Liver (tissue), 9 donors: ENCODE measurements around the gene LPAR2. TPM values are rescaled to one million over a fixed set of nuclear protein-coding genes. Genes with fewer than 3 reads are reported as not detected.

Experiments
- DNase-seq: peaks from one replicate; pipeline ENCODE4 v3.0.0-alpha.2; 2017; ENCODE audit warnings: low spot score
- H3K27ac ChIP-seq, 2 donors: one replicate each; pipeline ENCODE4 v1.7.0; 2013; ENCODE audit warnings: inconsistent platforms in 2 of 2, low read length in 2 of 2, control low read depth in 1 of 2, low read depth in 1 of 2, mild to moderate bottlenecking in 1 of 2
- H3K27me3 ChIP-seq, 4 donors: one replicate each; pipeline versions ENCODE4 v1.6.1 to v1.7.0; 2013; ENCODE audit warnings: low read length in 3 of 4, inconsistent platforms in 1 of 4, mild to moderate bottlenecking in 1 of 4, moderate library complexity in 1 of 4; ENCODE audit not compliant: control insufficient read depth in 4 of 4, insufficient read depth in 4 of 4
- H3K36me3 ChIP-seq, 4 donors: one replicate each; pipeline versions ENCODE4 v1.6.1 to v1.7.0; 2013; ENCODE audit warnings: low read length in 3 of 4, mild to moderate bottlenecking in 3 of 4, low read depth in 1 of 4, moderate library complexity in 1 of 4; ENCODE audit not compliant: control insufficient read depth in 4 of 4, insufficient read depth in 3 of 4
- H3K4me1 ChIP-seq, 4 donors: one replicate each; pipeline versions ENCODE4 v1.6.1 to v1.7.0; 2013; ENCODE audit warnings: low read length in 3 of 4, mild to moderate bottlenecking in 3 of 4, moderate library complexity in 1 of 4; ENCODE audit not compliant: control insufficient read depth in 4 of 4, insufficient read depth in 4 of 4
- H3K4me3 ChIP-seq, 3 donors: one replicate each; pipeline versions ENCODE4 v1.6.1 to v1.7.0; 2013; ENCODE audit warnings: low read length in 3 of 3, control low read depth in 1 of 3, low read depth in 1 of 3, mild to moderate bottlenecking in 1 of 3
- H3K9ac ChIP-seq, 2 donors: one replicate each; pipeline ENCODE4 v1.7.0; 2013; ENCODE audit warnings: low read length in 2 of 2, mild to moderate bottlenecking in 2 of 2, moderate library complexity in 2 of 2, control low read depth in 1 of 2, low read depth in 1 of 2
- H3K9me3 ChIP-seq, 4 donors: one replicate each; pipeline versions ENCODE4 v1.6.1 to v1.7.0; 2013; ENCODE audit warnings: low read length in 3 of 4; ENCODE audit not compliant: control insufficient read depth in 4 of 4
- ATF3 ChIP-seq: IDR thresholded peaks from 2 replicates; pipeline ENCODE4 v1.6.1; 2016; ENCODE audit warnings: antibody characterized with exemption
- EGR1 ChIP-seq, 2 donors: IDR thresholded peaks; 2 replicates each; pipeline ENCODE4 v1.6.1; 2016 to 2018; ENCODE audit warnings: antibody characterized with exemption in 2 of 2, low read depth in 2 of 2
- FOXA2 ChIP-seq: IDR thresholded peaks from 2 replicates; pipeline ENCODE4 v1.6.1; 2016; ENCODE audit warnings: antibody characterized with exemption
- GABPA ChIP-seq, 2 donors: IDR thresholded peaks in 1 of 2; conservative IDR thresholded peaks in 1 of 2; 2 replicates each; pipeline ENCODE4 v1.6.1; 2016; ENCODE audit warnings: antibody characterized with exemption in 2 of 2, mild to moderate bottlenecking in 1 of 2, moderate library complexity in 1 of 2
- HNF4A ChIP-seq, 2 donors: conservative IDR thresholded peaks; 2 replicates each; pipeline ENCODE4 v1.6.1; 2016; ENCODE audit warnings: antibody characterized with exemption in 2 of 2, mild to moderate bottlenecking in 2 of 2
- HNF4G ChIP-seq: IDR thresholded peaks from 2 replicates; pipeline ENCODE4 v1.6.1; 2016; ENCODE audit warnings: antibody characterized with exemption
- MAX ChIP-seq: IDR thresholded peaks from 2 replicates; pipeline ENCODE4 v1.6.1; 2016; ENCODE audit warnings: antibody characterized with exemption
- NR2F2 ChIP-seq: IDR thresholded peaks from 2 replicates; pipeline ENCODE4 v1.6.1; 2016; ENCODE audit warnings: antibody characterized with exemption
- REST ChIP-seq: IDR thresholded peaks from 2 replicates; pipeline ENCODE4 v1.6.1; 2016; ENCODE audit warnings: antibody characterized with exemption, mild to moderate bottlenecking
- RXRA ChIP-seq, 2 donors: IDR thresholded peaks; 2 replicates each; pipeline ENCODE4 v1.6.1; 2017 to 2018; ENCODE audit warnings: antibody characterized with exemption in 2 of 2, mild to moderate bottlenecking in 1 of 2
- SP1 ChIP-seq: IDR thresholded peaks from 2 replicates; pipeline ENCODE4 v1.6.1; 2018; ENCODE audit warnings: antibody characterized with exemption, mild to moderate bottlenecking
- TAF1 ChIP-seq: conservative IDR thresholded peaks from 2 replicates; pipeline ENCODE4 v1.6.1; 2016; ENCODE audit warnings: antibody characterized with exemption, mild to moderate bottlenecking
- YY1 ChIP-seq: IDR thresholded peaks from 2 replicates; pipeline ENCODE4 v1.6.1; 2016; ENCODE audit warnings: antibody characterized with exemption, mild to moderate bottlenecking
- ZBTB33 ChIP-seq: IDR thresholded peaks from 2 replicates; pipeline ENCODE4 v1.6.1; 2016; ENCODE audit warnings: antibody characterized with exemption
- WGBS: extraction: QIAGEN DNeasy Blood & Tissue Kit; methylation state at CpG from one replicate; pipeline ENCODE4 v1.1.7; 2013; 5-methylcytosine and 5-hydroxymethylcytosine counted together
- polyA plus RNA-seq, 2 donors: library from polyadenylated mRNA; stranded (reverse) in 1 of 2; unstranded in 1 of 2; fragments of 200-250 nt in 1 of 2; fragments of >200 nt in 1 of 2; fragmentation: Nextera tagmentation in 1 of 2; extraction: Ambion mirVana in 1 of 2; gene quantifications; one replicate each; pipeline versions ENCODE4 v1.2.1 to v1.2.3, GENCODE V29; 2013 to 2015
- total RNA-seq, 2 donors: library from RNA; depleted of rRNA; stranded (reverse); fragments of >200 nt; gene quantifications; one replicate each; pipeline ENCODE4 v1.2.3, GENCODE V29; 2014
- donor health status: healthy.
- donor health status: healthy.
- donor health status: healthy.
- donor health status: healthy.
- donor health status: healthy.

Gene LPAR2
- total and polyA plus RNA-seq, 4 donors = 1.0 to 3.4 (median 1.2) TPM

- TF ChIP-seq REST = no peak
- Histone ChIP-seq H3K9ac (no peak overlapping the region), H3K4me3 (no peak overlapping the region), H3K27ac (no peak overlapping the region), H3K9me3 (peaks cover 4 to 18% (median 11%) of the 10 kb centered on the region in 4 donors), H3K36me3 (peaks cover 3 to 22% (median 17%) of the 10 kb centered on the region in 4 donors), H3K4me1 (peaks cover 4 to 11% (median 5%) of the 10 kb centered on the region in 4 donors), H3K27me3 (no peaks in the 10 kb centered on the region)
- 95% methylated on average over 3 of the region's 3 CpGs for WGBS
- DNase-seq = no peak
Observed at GRCh38 chr19:19672816-19673215, 44.8 kb upstream of the LPAR2 start.

- Histone ChIP-seq H3K27me3 (no peaks in the 10 kb centered on the region), H3K36me3 (no peaks in the 10 kb centered on the region), H3K9ac (no peak overlapping the region), H3K9me3 (peaks cover 0 to 8% (median 2%) of the 10 kb centered on the region in 4 donors), H3K27ac (no peak overlapping the region), H3K4me3 (peak overlapping the region in 1 of 3 donors; percentile 7), H3K4me1 (peaks cover 4 to 11% (median 5%) of the 10 kb centered on the region in 4 donors)
- WGBS = 84% methylated on average over 10 of the region's 10 CpGs
- no peak for DNase-seq
- TF ChIP-seq HNF4A (conservative IDR thresholded peaks at IDR 0.05) = no peak
- no peak for TF ChIP-seq ATF3
- no peak for TF ChIP-seq FOXA2
- TF ChIP-seq ZBTB33 = no peak
- TF ChIP-seq MAX = no peak
Observed at GRCh38 chr19:19670070-19670551, 42.1 kb upstream of the LPAR2 start.

GRCh38 chr19:19668230-19669012 lies 40.4 kb upstream of the LPAR2 start, which contains the start of gene ZNF101:
Gene ZNF101, plus strand, starts transcription at chr19:19668839. Its CDS starts 125 bp downstream, at chr19:19668964.
- Histone ChIP-seq H3K4me3 (peak within 1 kb of the TSS; percentile 36 to 98 (median 83)), H3K36me3 (no peaks in the 10 kb centered on the region), H3K4me1 (peaks cover 4 to 11% (median 5%) of the 10 kb centered on the region in 4 donors), H3K27ac (peak within 1 kb of the TSS; percentile 12 to 73), H3K27me3 (no peaks in the 10 kb centered on the region), H3K9me3 (peaks cover 0 to 3% (median 0%) of the 10 kb centered on the region in 4 donors), H3K9ac (peak within 1 kb of the TSS; percentile 57 to 68)
- 6% methylated on average over 36 of the region's 36 CpGs for WGBS
- peak; percentile 94 for DNase-seq
- TF ChIP-seq MAX = peak; percentile 76
- TF ChIP-seq TAF1 = peak; percentile 24
- TF ChIP-seq HNF4G = no peak
- TF ChIP-seq GABPA (IDR thresholded peaks at IDR 0.05 in 1 of 2, conservative IDR thresholded peaks at IDR 0.05 in 1 of 2) = peak; percentile 62 to 87
- TF ChIP-seq RXRA (IDR thresholded peaks at IDR 0.05) = peak; percentile 14
- TF ChIP-seq HNF4A (conservative IDR thresholded peaks at IDR 0.05) = peak; percentile 12 to 70
- TF ChIP-seq FOXA2 = no peak
- TF ChIP-seq ZBTB33 = no peak
- peak; percentile 14 for TF ChIP-seq NR2F2
- TF ChIP-seq EGR1 (IDR thresholded peaks at IDR 0.05; ENCODE audit: low read depth in 2 of 2) = peak; percentile 63 to 82
- TF ChIP-seq SP1 = peak; percentile 83
- peak; percentile 69 for TF ChIP-seq YY1
